Measurements from ENCODE around the gene PRR13. TPM values are rescaled to one million over a fixed set of nuclear protein-coding genes. Genes with fewer than 3 reads are reported as not detected.

The PRR13 gene
- total and polyA plus RNA-seq, 9 of the 15 experiments (the other 6 are each of a cell fraction or from before 2014, with no cell fraction given), result 117 to 835 (median 285) TPM

DNA sequence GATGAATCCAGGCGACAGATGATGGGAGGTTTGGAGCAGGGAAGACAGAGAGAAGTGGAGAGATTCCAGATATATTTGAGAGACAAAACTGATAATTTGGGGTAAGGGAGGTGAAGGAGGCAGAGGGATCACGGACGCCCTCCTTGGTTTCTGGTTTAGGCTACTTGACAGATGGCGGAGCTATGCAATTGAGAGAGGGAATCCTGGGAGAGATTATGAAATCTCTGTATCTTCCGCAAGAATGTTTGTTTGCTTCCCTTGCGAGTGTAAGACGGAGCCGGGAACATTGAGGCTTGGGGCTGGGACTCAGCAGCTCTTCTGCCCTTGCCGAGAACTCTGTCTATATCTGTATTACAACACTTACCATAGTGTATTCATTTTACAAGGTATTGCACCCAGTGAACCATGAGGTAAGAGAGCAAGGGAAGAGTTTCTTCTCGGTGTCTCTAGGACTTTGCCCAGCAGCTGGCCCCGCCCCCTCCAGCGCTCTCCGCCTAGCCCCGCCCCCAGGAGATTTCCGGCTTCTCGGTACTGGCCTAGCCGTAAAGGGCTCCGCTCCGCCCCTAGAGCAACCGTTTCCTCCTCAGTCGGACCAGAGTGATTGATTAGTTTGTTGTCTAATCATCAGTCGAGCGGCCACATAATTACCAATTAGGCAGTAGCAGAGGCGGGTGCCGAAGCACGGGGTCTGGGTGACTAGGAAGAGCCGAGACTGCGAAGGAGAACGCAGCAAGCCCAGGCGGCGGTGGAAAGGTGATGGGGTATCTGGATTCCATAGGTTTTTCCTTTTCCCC is at the start of gene PRR13 (continued):
- TF ChIP-seq, protein P1, sequence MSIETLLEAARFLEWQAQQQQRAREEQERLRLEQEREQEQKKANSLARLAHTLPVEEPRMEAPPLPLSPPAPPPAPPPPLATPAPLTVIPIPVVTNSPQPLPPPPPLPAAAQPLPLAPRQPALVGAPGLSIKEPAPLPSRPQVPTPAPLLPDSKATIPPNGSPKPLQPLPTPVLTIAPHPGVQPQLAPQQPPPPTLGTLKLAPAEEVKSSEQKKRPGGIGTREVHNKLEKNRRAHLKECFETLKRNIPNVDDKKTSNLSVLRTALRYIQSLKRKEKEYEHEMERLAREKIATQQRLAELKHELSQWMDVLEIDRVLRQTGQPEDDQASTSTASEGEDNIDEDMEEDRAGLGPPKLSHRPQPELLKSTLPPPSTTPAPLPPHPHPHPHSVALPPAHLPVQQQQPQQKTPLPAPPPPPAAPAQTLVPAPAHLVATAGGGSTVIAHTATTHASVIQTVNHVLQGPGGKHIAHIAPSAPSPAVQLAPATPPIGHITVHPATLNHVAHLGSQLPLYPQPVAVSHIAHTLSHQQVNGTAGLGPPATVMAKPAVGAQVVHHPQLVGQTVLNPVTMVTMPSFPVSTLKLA (conservative IDR thresholded peaks at IDR 0.05), result peak; percentile 49 to 75; a peak in 3 of 4 replicates
- TF ChIP-seq USF1 (CRISPR knock-in tag; IDR thresholded peaks at IDR 0.05) (peak; percentile 63), TRIM28 (IDR thresholded peaks at IDR 0.05) (no peak), POLR2AphosphoS5 (IDR thresholded peaks at IDR 0.05; ENCODE audit: control insufficient read depth, insufficient read depth, low read depth, low read length) (peak; percentile 83; the same call in 1 of the 2 replicates), TAF1 (IDR thresholded peaks at IDR 0.05; ENCODE audit: control insufficient read depth, extremely low read depth, insufficient read depth, low read length, severe bottlenecking) (peak; percentile 94), SIRT6 (IDR thresholded peaks at IDR 0.05; ENCODE audit: low read depth, low read length) (no peak), ARID2 (IDR thresholded peaks at IDR 0.05) (no peak), SMARCE1 (IDR thresholded peaks at IDR 0.05) (peak; percentile 66)
- TF ChIP-seq, protein P2, sequence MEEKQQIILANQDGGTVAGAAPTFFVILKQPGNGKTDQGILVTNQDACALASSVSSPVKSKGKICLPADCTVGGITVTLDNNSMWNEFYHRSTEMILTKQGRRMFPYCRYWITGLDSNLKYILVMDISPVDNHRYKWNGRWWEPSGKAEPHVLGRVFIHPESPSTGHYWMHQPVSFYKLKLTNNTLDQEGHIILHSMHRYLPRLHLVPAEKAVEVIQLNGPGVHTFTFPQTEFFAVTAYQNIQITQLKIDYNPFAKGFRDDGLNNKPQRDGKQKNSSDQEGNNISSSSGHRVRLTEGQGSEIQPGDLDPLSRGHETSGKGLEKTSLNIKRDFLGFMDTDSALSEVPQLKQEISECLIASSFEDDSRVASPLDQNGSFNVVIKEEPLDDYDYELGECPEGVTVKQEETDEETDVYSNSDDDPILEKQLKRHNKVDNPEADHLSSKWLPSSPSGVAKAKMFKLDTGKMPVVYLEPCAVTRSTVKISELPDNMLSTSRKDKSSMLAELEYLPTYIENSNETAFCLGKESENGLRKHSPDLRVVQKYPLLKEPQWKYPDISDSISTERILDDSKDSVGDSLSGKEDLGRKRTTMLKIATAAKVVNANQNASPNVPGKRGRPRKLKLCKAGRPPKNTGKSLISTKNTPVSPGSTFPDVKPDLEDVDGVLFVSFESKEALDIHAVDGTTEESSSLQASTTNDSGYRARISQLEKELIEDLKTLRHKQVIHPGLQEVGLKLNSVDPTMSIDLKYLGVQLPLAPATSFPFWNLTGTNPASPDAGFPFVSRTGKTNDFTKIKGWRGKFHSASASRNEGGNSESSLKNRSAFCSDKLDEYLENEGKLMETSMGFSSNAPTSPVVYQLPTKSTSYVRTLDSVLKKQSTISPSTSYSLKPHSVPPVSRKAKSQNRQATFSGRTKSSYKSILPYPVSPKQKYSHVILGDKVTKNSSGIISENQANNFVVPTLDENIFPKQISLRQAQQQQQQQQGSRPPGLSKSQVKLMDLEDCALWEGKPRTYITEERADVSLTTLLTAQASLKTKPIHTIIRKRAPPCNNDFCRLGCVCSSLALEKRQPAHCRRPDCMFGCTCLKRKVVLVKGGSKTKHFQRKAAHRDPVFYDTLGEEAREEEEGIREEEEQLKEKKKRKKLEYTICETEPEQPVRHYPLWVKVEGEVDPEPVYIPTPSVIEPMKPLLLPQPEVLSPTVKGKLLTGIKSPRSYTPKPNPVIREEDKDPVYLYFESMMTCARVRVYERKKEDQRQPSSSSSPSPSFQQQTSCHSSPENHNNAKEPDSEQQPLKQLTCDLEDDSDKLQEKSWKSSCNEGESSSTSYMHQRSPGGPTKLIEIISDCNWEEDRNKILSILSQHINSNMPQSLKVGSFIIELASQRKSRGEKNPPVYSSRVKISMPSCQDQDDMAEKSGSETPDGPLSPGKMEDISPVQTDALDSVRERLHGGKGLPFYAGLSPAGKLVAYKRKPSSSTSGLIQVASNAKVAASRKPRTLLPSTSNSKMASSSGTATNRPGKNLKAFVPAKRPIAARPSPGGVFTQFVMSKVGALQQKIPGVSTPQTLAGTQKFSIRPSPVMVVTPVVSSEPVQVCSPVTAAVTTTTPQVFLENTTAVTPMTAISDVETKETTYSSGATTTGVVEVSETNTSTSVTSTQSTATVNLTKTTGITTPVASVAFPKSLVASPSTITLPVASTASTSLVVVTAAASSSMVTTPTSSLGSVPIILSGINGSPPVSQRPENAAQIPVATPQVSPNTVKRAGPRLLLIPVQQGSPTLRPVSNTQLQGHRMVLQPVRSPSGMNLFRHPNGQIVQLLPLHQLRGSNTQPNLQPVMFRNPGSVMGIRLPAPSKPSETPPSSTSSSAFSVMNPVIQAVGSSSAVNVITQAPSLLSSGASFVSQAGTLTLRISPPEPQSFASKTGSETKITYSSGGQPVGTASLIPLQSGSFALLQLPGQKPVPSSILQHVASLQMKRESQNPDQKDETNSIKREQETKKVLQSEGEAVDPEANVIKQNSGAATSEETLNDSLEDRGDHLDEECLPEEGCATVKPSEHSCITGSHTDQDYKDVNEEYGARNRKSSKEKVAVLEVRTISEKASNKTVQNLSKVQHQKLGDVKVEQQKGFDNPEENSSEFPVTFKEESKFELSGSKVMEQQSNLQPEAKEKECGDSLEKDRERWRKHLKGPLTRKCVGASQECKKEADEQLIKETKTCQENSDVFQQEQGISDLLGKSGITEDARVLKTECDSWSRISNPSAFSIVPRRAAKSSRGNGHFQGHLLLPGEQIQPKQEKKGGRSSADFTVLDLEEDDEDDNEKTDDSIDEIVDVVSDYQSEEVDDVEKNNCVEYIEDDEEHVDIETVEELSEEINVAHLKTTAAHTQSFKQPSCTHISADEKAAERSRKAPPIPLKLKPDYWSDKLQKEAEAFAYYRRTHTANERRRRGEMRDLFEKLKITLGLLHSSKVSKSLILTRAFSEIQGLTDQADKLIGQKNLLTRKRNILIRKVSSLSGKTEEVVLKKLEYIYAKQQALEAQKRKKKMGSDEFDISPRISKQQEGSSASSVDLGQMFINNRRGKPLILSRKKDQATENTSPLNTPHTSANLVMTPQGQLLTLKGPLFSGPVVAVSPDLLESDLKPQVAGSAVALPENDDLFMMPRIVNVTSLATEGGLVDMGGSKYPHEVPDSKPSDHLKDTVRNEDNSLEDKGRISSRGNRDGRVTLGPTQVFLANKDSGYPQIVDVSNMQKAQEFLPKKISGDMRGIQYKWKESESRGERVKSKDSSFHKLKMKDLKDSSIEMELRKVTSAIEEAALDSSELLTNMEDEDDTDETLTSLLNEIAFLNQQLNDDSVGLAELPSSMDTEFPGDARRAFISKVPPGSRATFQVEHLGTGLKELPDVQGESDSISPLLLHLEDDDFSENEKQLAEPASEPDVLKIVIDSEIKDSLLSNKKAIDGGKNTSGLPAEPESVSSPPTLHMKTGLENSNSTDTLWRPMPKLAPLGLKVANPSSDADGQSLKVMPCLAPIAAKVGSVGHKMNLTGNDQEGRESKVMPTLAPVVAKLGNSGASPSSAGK (IDR thresholded peaks at IDR 0.05), result peak; percentile 62
- TF ChIP-seq, protein P3, sequence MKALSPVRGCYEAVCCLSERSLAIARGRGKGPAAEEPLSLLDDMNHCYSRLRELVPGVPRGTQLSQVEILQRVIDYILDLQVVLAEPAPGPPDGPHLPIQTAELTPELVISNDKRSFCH (CRISPR knock-in tag; IDR thresholded peaks at IDR 0.05), result no peak
- TF ChIP-seq, protein P3 (tag; IDR thresholded peaks at IDR 0.05), result peak; percentile 56

All from K562 (cell line).